GM18498 (cell line): ENCODE data around the gene PHF1.
A peak's percentile ranks its signal among the peaks of the same experiment; 100 is the strongest.

Experiments
- ATAC-seq: cut with Tn5 transposase; IDR thresholded peaks from one replicate; pipeline ENCODE4 v1.9.1; 2021; ENCODE audit warnings: mild to moderate bottlenecking, moderate library complexity; ENCODE audit not compliant: unreplicated experiment

Gene PHF1

DNA sequence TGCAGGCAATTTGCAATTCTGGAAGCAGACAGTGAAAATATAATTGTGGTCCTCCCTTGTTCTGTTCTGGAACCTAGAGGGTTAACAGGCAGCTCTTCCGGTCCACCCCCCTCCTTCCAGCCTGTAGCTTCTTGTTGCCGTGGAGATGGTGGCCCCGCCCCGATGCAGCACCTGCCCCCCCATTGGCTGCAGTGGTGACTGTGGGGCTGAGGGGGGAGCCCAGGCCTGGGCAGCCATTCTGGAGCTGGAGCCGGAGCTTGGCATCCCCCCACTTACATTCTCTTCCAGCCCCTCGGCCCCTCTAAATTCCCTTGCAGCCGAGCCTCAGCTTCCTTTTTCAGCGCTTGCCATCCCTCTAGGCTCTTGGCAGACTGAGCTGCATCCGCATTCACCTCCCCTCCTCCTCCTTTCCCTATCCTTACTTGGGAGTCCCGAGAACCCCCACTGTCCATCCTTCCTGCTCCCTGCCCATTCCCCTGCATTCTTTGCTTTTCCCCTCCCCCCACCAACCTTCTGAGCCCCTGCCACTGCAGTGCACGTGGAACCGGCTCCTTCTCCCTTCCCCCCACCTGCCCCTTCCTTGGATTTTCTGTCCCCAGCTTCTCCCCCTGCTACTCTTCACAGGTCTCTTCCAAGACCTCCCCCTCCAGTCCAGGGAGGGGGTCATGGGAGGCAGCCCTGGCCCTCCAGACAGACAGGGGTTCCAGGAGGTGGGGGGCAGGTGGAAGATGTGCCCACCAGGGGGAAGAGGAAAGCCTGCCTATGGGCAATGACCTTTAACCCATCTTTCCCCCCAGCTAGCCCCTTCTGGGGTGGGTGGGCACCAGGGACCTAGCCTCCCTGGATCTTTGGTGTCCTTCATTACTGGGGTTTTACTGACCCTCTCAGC is 20.4 kb downstream of the PHF1 start:
- ATAC-seq = peak; percentile 47

DNA sequence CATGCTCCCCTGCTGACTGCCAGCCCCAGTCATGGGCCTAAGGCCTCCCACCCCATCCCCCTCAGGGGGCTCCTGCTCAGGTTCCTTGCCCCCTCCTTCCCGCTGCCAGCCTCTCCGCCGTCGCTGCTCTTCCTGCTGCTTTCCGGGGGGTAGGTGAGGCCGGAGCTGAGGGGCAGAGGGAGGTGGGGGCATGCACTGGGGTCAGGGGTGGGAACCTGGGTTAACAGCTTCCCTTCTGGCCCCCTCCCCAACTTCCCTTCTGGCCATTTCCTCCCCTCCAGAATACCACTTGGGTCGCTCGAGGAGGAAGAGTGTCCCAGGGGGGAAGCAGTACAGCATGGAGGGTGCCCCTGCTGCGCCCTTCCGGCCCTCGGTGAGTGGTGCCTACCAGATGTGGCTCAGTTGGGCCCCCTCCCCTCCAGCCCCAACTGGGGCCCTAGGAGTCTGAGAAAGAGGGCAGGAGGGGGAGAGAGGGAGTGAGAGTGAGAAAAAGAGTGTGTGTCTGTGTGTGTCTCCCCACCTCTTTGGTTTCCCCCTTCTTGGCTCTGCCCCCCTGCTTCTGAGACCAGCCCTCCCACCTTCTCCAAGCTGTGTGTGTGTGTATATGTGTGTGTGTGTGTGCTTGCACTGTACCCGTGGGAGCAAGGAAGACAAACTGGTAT is 21.2 kb downstream of the PHF1 start:
- no peak for ATAC-seq

DNA sequence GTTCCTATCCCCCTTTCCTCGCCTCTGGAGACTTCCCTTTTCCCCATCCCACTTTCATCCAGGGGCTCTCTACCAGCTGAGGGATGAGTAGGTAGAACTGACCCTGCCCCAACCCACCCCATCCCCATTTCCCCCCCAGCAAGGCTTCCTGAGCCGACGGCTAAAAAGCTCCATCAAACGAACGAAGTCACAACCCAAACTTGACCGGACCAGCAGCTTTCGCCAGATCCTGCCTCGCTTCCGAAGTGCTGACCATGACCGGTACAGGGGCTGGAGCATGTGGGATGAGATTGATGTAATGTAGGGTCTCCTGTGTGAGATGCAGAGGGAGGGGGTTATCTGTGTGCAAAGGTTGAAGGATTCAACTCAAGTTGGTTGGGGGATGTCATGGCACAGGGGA is 21.7 kb downstream of the PHF1 start:
- ATAC-seq = no peak

DNA sequence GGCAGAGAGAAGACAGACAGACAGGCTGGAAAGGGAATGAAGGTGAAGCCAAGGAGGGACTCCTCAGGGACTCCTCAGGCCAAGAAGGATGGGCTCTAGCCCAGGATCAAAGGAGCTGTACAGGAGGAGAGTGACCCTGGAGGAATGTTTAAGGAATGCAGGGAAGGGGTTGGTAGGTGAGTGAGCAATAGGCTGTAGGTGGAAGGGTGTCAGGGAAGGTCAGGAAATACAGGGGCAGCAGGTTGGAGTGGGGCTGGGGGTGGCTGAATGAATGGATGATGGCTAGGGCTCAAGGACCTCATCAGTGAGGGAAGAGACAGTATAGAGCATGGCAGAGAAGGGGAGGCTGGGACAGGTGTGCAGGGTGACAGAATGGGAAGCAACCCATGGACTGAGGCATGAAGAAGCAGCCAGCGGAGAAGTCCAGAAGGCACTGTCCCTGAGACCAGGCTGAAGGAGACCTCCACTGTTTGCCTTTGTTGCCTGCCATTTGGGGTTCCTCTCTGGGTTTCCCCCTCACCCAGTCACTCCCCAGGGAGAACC is 22.3 kb downstream of the PHF1 start:
- ATAC-seq = no peak

DNA sequence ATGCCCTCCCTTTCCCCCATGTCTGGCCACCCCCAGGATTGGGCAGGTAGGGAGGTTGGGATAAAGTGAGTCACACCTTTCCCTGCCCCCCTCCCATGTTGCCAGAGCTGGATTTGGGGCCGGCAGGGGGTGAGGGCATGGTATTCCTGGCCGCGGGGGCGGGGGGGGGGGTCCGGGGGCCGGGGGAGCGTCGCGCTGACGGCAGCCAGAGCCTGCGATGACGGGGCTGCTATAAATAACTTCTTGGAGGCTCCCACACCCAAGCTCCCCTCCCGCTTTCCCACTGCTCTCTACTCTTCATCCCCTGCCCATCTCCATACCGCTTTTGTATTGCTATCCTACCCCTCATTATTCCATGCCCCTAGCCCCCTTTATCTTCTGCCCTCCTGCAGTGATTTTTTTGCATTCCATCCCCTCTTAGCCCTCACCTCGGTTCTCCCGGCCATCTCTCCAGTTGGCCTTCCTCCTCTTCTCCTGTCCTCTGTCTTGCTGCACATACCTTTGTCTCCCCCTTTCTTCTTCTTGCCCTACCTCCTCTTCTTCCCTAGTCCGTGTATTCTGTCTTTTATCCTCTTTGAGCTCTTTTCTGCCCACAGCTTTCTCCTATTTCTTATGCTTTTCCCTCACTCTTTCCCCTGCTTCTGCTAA is 22.9 kb downstream of the PHF1 start:
- ATAC-seq = no peak

DNA sequence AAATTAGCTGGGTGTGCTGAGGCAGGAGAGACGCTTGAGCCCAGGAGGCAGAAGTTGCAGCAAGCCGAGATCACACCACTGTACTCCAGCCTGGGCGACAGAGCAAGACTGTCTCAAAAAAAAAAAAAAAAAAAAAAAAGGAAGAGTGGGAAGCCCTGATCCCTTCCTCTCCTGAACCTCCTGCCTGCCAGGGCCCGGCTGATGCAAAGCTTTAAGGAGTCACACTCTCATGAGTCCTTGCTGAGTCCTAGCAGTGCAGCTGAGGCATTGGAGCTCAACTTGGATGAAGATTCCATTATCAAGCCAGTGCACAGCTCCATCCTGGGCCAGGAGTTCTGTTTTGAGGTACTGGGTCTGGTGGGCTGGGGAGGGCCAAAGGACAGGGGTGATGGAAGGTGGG is 24.1 kb downstream of the PHF1 start:
- no peak for ATAC-seq

DNA sequence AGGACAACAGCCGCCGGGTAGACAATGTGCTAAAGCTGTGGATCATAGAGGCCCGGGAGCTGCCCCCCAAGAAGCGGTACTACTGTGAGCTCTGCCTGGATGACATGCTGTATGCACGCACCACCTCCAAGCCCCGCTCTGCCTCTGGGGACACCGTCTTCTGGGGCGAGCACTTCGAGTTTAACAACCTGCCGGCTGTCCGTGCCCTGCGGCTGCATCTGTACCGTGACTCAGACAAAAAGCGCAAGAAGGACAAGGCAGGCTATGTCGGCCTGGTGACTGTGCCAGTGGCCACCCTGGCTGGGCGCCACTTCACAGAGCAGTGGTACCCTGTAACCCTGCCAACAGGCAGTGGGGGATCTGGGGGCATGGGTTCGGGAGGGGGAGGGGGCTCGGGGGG is 26.9 kb downstream of the PHF1 start:
- no peak for ATAC-seq

DNA sequence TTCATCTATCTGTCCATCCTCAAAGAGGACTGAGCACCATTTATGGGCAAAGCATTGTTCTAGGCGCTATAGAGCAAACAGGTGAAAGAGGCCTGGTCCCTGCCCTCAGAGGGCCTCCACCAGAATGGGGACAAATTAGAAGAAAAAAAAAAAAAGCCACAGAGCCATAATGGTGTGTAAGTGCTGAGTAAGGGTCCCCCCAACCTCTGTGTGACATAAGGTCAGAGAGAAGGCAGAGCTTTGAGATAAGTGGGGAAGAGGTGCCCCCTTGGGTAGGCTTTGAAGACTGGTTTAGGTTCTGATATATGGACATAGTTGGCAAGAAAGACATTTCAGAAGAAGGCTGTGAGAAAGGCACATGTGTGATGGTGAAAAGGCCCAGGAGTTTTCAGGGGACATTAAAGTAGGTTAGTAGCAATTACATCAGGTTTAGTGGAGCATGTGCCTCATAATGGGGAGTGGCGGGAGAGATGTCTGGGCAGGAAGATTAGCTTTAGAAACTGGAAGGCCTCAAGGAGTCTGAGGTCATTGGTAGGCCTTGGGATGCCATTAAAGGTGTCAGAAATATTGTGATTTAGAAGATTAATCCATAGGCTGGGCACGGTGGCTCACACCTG is 28.3 kb downstream of the PHF1 start:
- no peak for ATAC-seq

DNA sequence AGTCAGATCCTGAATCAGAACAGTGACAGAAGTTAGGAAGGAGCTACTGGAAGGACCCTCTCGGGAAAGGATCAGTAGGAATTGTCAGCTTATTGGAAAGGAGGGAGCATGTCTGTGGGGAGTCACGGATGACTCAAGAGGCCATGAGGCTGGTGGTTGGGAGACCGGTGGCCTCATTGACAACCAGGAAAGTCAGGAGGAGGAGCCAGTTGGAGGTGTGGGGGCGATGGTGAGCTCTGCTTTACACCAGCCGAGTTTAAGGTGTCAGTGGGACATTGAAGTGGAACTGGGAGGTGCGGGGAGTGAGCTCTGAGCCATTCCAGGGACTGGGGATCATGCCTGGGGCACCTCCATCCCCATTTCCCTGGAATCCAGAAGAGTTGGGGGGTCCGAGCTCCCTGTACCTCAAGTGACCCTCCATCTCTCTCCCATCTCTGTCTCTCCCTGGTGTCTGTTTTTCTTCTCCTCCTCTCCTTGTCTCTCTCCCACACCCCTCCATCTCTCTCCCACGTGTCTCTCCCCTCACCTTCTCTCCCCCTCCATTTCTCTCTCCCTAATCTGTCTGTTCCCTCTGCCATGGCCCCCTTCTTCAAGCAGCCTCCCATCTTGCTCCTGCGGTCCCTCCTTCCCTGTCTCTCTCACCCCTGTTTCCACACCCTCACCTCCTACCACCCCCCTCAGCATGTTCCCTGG is 29.3 kb downstream of the PHF1 start:
- no peak for ATAC-seq

DNA sequence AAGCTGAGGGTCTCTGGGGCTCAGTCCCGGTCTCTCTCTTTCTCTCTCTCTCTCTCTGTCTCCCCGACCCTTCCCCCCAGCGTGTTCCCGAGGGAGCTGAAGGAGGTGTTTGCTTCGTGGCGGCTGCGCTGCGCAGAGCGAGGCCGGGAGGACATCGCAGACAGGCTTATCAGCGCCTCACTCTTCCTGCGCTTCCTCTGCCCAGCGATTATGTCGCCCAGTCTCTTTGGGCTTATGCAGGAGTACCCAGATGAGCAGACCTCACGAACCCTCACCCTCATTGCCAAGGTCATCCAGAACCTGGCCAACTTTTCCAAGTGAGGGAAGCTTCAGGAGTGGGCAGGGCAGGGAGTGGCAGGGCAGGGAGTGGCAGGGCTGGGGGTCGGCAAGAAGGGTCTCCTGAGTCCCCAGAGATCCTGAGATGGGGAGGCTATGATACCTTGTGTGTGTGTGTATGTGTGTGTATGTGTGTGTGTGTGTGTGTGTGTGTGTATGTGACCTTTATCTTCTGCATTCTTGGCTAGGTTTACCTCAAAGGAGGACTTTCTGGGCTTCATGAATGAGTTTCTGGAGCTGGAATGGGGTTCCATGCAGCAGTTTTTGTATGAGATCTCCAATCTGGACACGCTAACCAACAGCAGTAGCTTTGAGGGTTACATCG is 30.0 kb downstream of the PHF1 start:
- ATAC-seq = no peak

DNA sequence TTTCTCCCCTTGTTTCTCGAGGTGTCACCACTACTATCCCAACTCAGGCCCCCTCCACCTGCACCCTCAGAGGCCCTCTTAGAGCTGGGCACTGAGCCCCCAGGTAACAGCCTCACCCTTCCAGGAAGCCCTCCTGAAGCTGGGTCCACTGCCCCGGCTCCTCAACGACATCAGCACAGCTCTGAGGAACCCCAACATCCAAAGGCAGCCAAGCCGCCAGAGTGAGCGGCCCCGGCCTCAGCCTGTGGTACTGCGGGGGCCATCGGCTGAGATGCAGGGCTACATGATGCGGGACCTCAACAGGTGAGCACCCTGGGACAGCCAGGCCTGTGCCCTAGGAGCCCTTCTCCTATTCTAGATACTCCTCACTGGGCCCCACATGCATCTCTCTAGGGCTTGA is 30.6 kb downstream of the PHF1 start:
- no peak for ATAC-seq

DNA sequence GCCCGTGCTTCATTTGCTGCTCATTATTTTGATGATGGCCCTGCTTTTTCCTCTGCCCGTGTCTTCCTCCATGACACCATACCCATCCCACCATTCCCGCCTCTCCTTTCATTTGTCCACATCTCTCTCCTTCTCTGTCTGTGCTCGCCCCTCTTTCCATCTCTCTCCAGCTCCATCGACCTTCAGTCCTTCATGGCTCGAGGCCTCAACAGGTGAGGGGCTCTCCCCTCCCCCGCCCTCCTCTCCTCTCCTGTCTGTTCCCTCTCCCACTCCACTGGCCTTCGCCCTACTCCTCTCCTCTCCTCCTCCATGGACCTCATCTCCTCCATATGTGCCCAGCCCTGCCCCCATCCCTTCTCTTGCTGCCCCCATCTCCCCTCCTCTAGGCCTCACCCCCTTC is 31.5 kb downstream of the PHF1 start:
- no peak for ATAC-seq

DNA sequence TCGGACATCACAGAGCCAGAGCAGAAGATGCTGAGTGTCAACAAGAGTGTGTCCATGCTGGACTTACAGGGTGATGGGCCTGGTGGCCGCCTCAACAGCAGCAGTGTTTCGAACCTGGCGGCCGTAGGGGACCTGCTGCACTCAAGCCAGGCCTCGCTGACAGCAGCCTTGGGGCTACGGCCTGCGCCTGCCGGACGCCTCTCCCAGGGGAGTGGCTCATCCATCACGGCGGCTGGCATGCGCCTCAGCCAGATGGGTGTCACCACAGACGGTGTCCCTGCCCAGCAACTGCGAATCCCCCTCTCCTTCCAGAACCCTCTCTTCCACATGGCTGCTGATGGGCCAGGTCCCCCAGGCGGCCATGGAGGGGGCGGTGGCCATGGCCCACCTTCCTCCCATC is 32.2 kb downstream of the PHF1 start:
- no peak for ATAC-seq

DNA sequence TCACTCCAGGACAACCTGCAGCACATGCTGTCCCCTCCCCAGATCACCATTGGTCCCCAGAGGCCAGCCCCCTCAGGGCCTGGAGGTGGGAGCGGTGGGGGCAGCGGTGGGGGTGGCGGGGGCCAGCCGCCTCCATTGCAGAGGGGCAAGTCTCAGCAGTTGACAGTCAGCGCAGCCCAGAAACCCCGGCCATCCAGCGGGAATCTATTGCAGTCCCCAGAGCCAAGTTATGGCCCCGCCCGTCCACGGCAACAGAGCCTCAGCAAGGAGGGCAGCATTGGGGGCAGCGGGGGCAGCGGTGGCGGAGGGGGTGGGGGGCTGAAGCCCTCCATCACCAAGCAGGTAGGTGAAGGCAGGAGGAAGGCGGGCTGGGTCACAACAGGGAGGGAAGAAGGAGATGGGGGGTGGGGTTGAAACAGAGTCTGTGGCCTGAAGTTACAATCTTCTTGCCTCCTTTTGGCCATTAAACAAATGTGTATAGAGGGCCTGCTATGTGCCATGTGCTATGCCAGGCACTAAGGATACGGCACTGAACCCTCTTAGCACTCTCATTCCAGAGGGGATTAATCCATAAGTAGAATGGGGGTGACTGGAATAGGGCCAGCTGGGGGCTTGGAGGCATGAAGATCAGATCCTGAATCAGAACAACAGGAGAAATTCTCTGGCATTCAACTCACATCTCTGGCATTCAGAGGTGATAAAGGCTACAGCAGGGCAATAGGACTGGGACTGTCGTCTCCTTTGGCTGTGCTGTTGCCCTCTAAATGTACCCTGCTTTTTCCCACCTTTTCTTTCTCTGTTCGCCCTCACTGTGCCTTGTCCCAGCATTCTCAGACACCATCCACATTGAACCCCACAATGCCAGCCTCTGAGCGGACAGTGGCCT is 33.0 kb downstream of the PHF1 start:
- ATAC-seq = no peak

DNA sequence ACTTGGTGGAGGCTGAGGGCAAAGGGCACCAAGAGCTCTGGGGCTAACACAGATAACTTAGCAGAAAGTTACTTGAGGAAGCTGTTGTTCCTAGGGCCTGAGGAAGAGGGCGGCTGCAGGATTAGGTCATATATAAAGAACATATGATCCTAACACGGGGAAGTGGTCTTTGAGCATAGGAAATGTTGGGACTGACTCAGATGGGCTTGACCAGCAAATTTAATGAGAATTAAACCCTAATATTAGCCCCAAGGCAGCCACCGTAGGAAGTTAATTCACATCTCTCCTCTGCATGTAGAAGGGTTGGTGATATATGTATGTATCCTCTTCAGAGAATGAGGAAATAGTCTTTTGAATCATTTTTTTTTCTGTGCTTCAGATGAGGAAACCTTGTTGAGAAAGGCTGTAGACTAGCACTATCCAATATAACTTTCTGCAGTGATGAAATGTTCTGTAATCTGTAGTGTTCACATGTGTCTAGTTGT is 34.3 kb downstream of the PHF1 start:
- ATAC-seq = no peak

DNA sequence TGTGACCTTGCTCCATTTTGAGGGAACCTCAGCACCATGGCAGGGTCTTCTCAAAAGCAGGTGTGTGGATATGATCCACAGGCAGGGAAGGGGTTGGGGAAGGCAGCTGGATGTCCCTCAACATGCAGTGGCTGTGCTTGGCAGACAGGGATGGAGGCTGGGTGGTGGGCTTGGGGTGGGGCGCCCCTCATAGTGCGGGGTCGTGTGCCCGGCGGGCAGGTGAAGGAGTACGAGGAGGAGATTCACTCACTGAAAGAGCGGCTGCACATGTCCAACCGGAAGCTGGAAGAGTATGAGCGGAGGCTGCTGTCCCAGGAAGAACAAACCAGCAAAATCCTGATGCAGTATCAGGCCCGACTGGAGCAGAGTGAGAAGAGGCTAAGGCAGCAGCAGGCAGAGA is 35.5 kb downstream of the PHF1 start:
- ATAC-seq = no peak

DNA sequence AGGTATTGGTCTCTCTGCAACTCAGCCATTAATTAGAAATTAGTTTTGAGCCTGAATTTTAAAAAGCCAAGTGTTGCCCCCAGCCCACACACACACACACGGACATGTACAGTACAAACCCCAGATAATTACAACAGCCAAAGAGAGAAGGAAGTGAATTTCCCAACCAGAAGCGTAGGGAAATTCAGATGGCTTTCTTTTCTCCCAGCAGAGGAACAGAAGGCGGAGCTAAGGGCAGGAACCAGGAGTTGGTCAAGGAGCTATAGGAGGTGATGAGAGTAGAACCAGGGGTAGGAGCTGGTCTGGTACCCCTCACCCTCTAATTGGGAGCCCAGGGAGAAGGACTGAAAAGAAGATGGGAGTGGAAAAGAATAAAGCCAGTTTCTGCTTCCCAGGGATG is 39.6 kb downstream of the PHF1 start:
- ATAC-seq = no peak

DNA sequence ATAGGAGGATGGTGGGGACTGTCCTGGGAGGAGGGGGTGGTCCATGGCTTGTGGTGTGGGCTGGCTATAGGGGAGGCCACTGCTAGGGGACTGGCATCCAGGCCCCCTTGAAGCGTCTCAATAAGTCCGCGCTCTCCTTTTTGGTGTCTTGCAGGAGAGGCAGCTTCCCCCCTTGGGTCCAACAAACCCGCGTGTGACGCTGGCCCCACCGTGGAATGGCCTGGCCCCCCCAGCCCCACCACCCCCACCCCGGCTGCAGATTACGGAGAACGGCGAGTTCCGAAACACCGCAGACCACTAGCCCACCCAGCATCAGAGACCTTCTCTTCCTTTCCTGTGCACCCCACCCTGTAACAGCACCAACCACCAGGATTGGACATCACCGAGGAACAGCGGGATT is 40.8 kb downstream of the PHF1 start:
- no peak for ATAC-seq

DNA sequence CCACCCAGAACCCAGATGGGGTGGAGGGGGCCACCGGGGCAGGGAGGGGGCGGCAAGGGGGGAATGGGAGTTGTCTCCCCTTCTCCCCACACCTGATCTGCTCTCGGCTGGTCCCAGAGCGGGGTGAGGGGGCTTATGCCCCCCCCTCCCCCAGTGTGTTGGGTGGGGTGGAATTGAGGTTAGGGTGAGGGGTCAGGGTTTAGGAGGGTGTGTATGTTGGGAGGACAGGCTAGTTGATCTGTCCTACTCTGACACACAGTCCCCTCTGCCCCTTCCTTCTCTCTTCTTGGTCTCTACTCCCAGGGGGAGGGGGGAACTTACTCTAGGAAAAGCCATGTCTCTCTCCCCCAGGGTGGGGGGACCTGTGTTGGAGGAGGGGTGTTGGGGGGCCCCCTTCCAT is 41.7 kb downstream of the PHF1 start:
- ATAC-seq = no peak
